Mesenchymal stem cell (in vitro differentiated cells and primary cell): Measurements from ENCODE around the gene CD300LD.
A peak's percentile ranks its signal among the peaks of the same experiment; 100 is the strongest.

Experiments
- DNase-seq: peaks from one replicate; pipeline ENCODE4 v3.0.0-alpha.2; 2013
- H2AFZ ChIP-seq: one replicate; pipeline ENCODE4 v1.6.1; 2013; ENCODE audit warnings: low read depth, mild to moderate bottlenecking, control low read depth, inconsistent platforms, low read length, moderate library complexity
- H2AK5ac ChIP-seq: 2 replicates; pipeline ENCODE4 v1.6.1; 2013; ENCODE audit warnings: low read length, moderate library complexity, mild to moderate bottlenecking, inconsistent platforms; ENCODE audit not compliant: severe bottlenecking
- H2BK120ac ChIP-seq: one replicate; pipeline ENCODE4 v1.6.1; 2013; ENCODE audit warnings: low read depth, mild to moderate bottlenecking, inconsistent platforms, low read length, moderate library complexity
- H2BK12ac ChIP-seq, 2 experiments: one replicate each; pipeline ENCODE4 v1.6.1; 2013; ENCODE audit warnings: inconsistent platforms in 2 of 2, low read length in 2 of 2, mild to moderate bottlenecking in 2 of 2, moderate library complexity in 2 of 2, control low read depth in 1 of 2
- H2BK15ac ChIP-seq: one replicate; pipeline ENCODE4 v1.6.1; 2013; ENCODE audit warnings: mild to moderate bottlenecking, low read depth, inconsistent platforms; ENCODE audit not compliant: poor library complexity, severe bottlenecking
- H2BK5ac ChIP-seq: 2 replicates; pipeline ENCODE4 v1.6.1; 2013; ENCODE audit warnings: low read depth, mild to moderate bottlenecking, low read length, control low read depth, inconsistent platforms; ENCODE audit not compliant: poor library complexity, severe bottlenecking
- H3K14ac ChIP-seq, 2 experiments: one replicate each; pipeline ENCODE4 v1.6.1; 2013; ENCODE audit warnings: inconsistent platforms in 2 of 2, low read length in 2 of 2, control low read depth in 1 of 2, mild to moderate bottlenecking in 1 of 2, moderate library complexity in 1 of 2
- H3K18ac ChIP-seq, 2 experiments: one replicate each; pipeline ENCODE4 v1.6.1; 2013; ENCODE audit warnings: inconsistent platforms in 2 of 2, low read length in 2 of 2, control low read depth in 1 of 2, low read depth in 1 of 2, mild to moderate bottlenecking in 1 of 2
- H3K23ac ChIP-seq, 2 experiments: one replicate each; pipeline ENCODE4 v1.6.1; 2013; ENCODE audit warnings: inconsistent platforms in 2 of 2, low read length in 2 of 2, mild to moderate bottlenecking in 2 of 2, moderate library complexity in 2 of 2, control low read depth in 1 of 2
- H3K27ac ChIP-seq: 2 replicates; pipeline ENCODE4 v1.5.1; 2013; ENCODE audit warnings: mild to moderate bottlenecking, moderate library complexity, low read length, control low read depth, inconsistent platforms; ENCODE audit not compliant: poor library complexity, severe bottlenecking
- H3K27me3 ChIP-seq, 2 experiments: 2 replicates each; pipeline versions ENCODE4 v1.6.1 to v1.7.0; 2013; ENCODE audit warnings: low read length in 2 of 2, mild to moderate bottlenecking in 2 of 2, moderate library complexity in 2 of 2, control low read depth in 1 of 2, inconsistent platforms in 1 of 2; ENCODE audit not compliant: control insufficient read depth in 1 of 2, insufficient read depth in 1 of 2
- H3K36me3 ChIP-seq, 2 experiments: 2 replicates each; pipeline versions ENCODE4 v1.6.1 to v1.7.0; 2013; ENCODE audit warnings: low read length in 2 of 2, control low read depth in 1 of 2, inconsistent platforms in 1 of 2, low read depth in 1 of 2, mild to moderate bottlenecking in 1 of 2; ENCODE audit not compliant: insufficient read depth in 2 of 2, control insufficient read depth in 1 of 2
- H3K4ac ChIP-seq, 2 experiments: one replicate each; pipeline ENCODE4 v1.6.1; 2013; ENCODE audit warnings: inconsistent platforms in 2 of 2, low read length in 2 of 2, mild to moderate bottlenecking in 2 of 2, moderate library complexity in 2 of 2, control low read depth in 1 of 2, low read depth in 1 of 2
- H3K4me1 ChIP-seq: 2 replicates; pipeline ENCODE4 v1.6.1; 2013; ENCODE audit warnings: low read depth, low read length, control low read depth; ENCODE audit not compliant: control insufficient read depth, insufficient read depth
- H3K4me2 ChIP-seq: 2 replicates; pipeline ENCODE4 v1.6.1; 2013; ENCODE audit warnings: low read length, mild to moderate bottlenecking, inconsistent platforms; ENCODE audit not compliant: poor library complexity, severe bottlenecking
- H3K4me3 ChIP-seq, 2 experiments: 2 replicates each; pipeline versions ENCODE4 v1.5.1 to v1.7.0; 2013; ENCODE audit warnings: low read length in 2 of 2, mild to moderate bottlenecking in 2 of 2, control low read depth in 1 of 2, low read depth in 1 of 2; ENCODE audit not compliant: insufficient read depth in 1 of 2
- H3K79me1 ChIP-seq: replicated peaks from 2 replicates; pipeline ENCODE4 v1.6.1; 2013; ENCODE audit warnings: mild to moderate bottlenecking, control low read depth, low read length, inconsistent platforms; ENCODE audit not compliant: poor library complexity, severe bottlenecking
- H3K9ac ChIP-seq: 2 replicates; pipeline ENCODE4 v1.7.0; 2013; ENCODE audit warnings: mild to moderate bottlenecking, low read length, moderate library complexity
- H3K9me3 ChIP-seq: 2 replicates; pipeline ENCODE4 v1.7.0; 2013; ENCODE audit warnings: mild to moderate bottlenecking, low read length; ENCODE audit not compliant: control insufficient read depth
- H4K8ac ChIP-seq: one replicate; pipeline ENCODE4 v1.6.1; 2013; ENCODE audit warnings: inconsistent platforms, mild to moderate bottlenecking, low read length, moderate library complexity
- H4K91ac ChIP-seq: one replicate; pipeline ENCODE4 v1.6.1; 2013; ENCODE audit warnings: mild to moderate bottlenecking, low read length, inconsistent platforms
- WGBS: methylation state at CpG from one replicate; pipeline ENCODE4 v1.1.7; 2013; ENCODE audit warnings: mixed read lengths; 5-methylcytosine and 5-hydroxymethylcytosine counted together

Gene CD300LD

GRCh38 chr17:74542727-74543383, 49.2 kb downstream of the CD300LD start:
- H3K4ac ChIP-seq: no peak overlapping the region
- H3K23ac ChIP-seq: no peak overlapping the region
- H3K4me2 ChIP-seq: no peak overlapping the region
- no peak overlapping the region for H3K9ac ChIP-seq
- no peak overlapping the region for H2BK12ac ChIP-seq
- no peak overlapping the region for H2AFZ ChIP-seq
- H2BK5ac ChIP-seq: no peak overlapping the region
- no peaks in the 10 kb centered on the region for H3K79me1 ChIP-seq
- DNase-seq: no peak
- H4K8ac ChIP-seq: no peak overlapping the region
- H3K14ac ChIP-seq: no peak overlapping the region
- peak overlapping the region in 1 of 2 experiments; percentile 10 for H3K4me3 ChIP-seq
- H2BK120ac ChIP-seq: no peak overlapping the region
- no peaks in the 10 kb centered on the region for H3K9me3 ChIP-seq
- peaks cover 2% of the 10 kb centered on the region for H3K4me1 ChIP-seq
- H2BK15ac ChIP-seq: no peak overlapping the region
- no peak overlapping the region for H3K18ac ChIP-seq
- H3K27ac ChIP-seq: no peak overlapping the region
- no peaks in the 10 kb centered on the region for H3K36me3 ChIP-seq
- H3K27me3 ChIP-seq: peaks cover 9 to 53% of the 10 kb centered on the region in 2 experiments
- WGBS: 85% methylated on average over 17 of the region's 17 CpGs
- H4K91ac ChIP-seq: no peak overlapping the region
- H2AK5ac ChIP-seq: no peak overlapping the region

GRCh38 chr17:74542166-74542565, 49.9 kb downstream of the CD300LD start:
- no peak overlapping the region for H2BK15ac ChIP-seq
- H3K4me3 ChIP-seq: no peak overlapping the region
- no peaks in the 10 kb centered on the region for H3K36me3 ChIP-seq
- no peak overlapping the region for H3K27ac ChIP-seq
- no peak for DNase-seq
- no peak overlapping the region for H2AK5ac ChIP-seq
- H2BK120ac ChIP-seq: no peak overlapping the region
- H3K4me2 ChIP-seq: no peak overlapping the region
- no peak overlapping the region for H3K18ac ChIP-seq
- H3K14ac ChIP-seq: no peak overlapping the region
- no peak overlapping the region for H3K4ac ChIP-seq
- peaks cover 9 to 58% of the 10 kb centered on the region in 2 experiments for H3K27me3 ChIP-seq
- no peak overlapping the region for H2BK12ac ChIP-seq
- H2BK5ac ChIP-seq: no peak overlapping the region
- no peaks in the 10 kb centered on the region for H3K79me1 ChIP-seq
- 88% methylated on average over 5 of the region's 5 CpGs for WGBS
- H3K9ac ChIP-seq: no peak overlapping the region
- no peak overlapping the region for H4K91ac ChIP-seq
- peaks cover 2% of the 10 kb centered on the region for H3K4me1 ChIP-seq
- no peak overlapping the region for H4K8ac ChIP-seq
- no peak overlapping the region for H3K23ac ChIP-seq
- H3K9me3 ChIP-seq: no peaks in the 10 kb centered on the region
- no peak overlapping the region for H2AFZ ChIP-seq

GRCh38 chr17:74541176-74542111, 50.6 kb downstream of the CD300LD start:
- H3K4me2 ChIP-seq: no peak overlapping the region
- no peaks in the 10 kb centered on the region for H3K9me3 ChIP-seq
- no peak overlapping the region for H2AK5ac ChIP-seq
- H3K27me3 ChIP-seq: peaks cover 9 to 66% of the 10 kb centered on the region in 2 experiments
- H4K91ac ChIP-seq: no peak overlapping the region
- no peak overlapping the region for H3K23ac ChIP-seq
- no peak for DNase-seq
- H2BK15ac ChIP-seq: no peak overlapping the region
- H2AFZ ChIP-seq: no peak overlapping the region
- H3K79me1 ChIP-seq: no peaks in the 10 kb centered on the region
- no peak overlapping the region for H3K18ac ChIP-seq
- no peaks in the 10 kb centered on the region for H3K36me3 ChIP-seq
- no peak overlapping the region for H2BK5ac ChIP-seq
- H4K8ac ChIP-seq: no peak overlapping the region
- H3K9ac ChIP-seq: no peak overlapping the region
- no peak overlapping the region for H3K4me3 ChIP-seq
- no peak overlapping the region for H2BK120ac ChIP-seq
- WGBS: 84% methylated on average over 22 of the region's 23 CpGs
- no peak overlapping the region for H3K4ac ChIP-seq
- H3K4me1 ChIP-seq: peaks cover 2% of the 10 kb centered on the region
- no peak overlapping the region for H2BK12ac ChIP-seq
- no peak overlapping the region for H3K27ac ChIP-seq
- H3K14ac ChIP-seq: no peak overlapping the region

- H3K9me3 ChIP-seq: no peaks in the 10 kb centered on the region
- WGBS: 68% methylated on average over 9 of the region's 10 CpGs
Observed at GRCh38 chr17:74539281-74539820, 52.7 kb downstream of the CD300LD start.

More at GRCh38 chr17:74539281-74539820, 52.7 kb downstream of the CD300LD start:
- H3K36me3 ChIP-seq: no peaks in the 10 kb centered on the region
- no peak overlapping the region for H2BK5ac ChIP-seq
- H3K9ac ChIP-seq: no peak overlapping the region
- H3K4me3 ChIP-seq: no peak overlapping the region
- H2BK120ac ChIP-seq: no peak overlapping the region
- H3K27me3 ChIP-seq: peaks cover 9 to 73% of the 10 kb centered on the region in 2 experiments
- no peak overlapping the region for H3K27ac ChIP-seq
- no peak overlapping the region for H3K23ac ChIP-seq
- no peak overlapping the region for H4K8ac ChIP-seq
- no peak overlapping the region for H2AK5ac ChIP-seq
- H4K91ac ChIP-seq: no peak overlapping the region
- H3K14ac ChIP-seq: no peak overlapping the region
- no peak overlapping the region for H2BK12ac ChIP-seq
- H3K18ac ChIP-seq: no peak overlapping the region
- H3K4ac ChIP-seq: no peak overlapping the region
- no peak for DNase-seq
- H3K79me1 ChIP-seq: no peaks in the 10 kb centered on the region
- no peak overlapping the region for H3K4me2 ChIP-seq
- no peak overlapping the region for H2BK15ac ChIP-seq
- no peaks in the 10 kb centered on the region for H3K4me1 ChIP-seq
- no peak overlapping the region for H2AFZ ChIP-seq
